Fibroblast of villous mesenchyme (primary cell): ENCODE results near the gene ZNF143. TPM values are rescaled to one million over a fixed set of nuclear protein-coding genes. Genes with fewer than 3 reads are reported as not detected.

ENCODE experiments used
- DNase-seq: peaks from one replicate; pipeline ENCODE4 v3.0.0-alpha.2; 2010; ENCODE audit warnings: low read depth
- H3K4me3 ChIP-seq: 2 replicates; pipeline ENCODE4 v1.5.1; 2011; ENCODE audit warnings: low read depth, mild to moderate bottlenecking, low read length
- total RNA-seq: library from RNA; depleted of rRNA; stranded (reverse); fragments of >200 nt; gene quantifications from 2 replicates; pipeline ENCODE4 v1.2.3, GENCODE V29; 2012
- TF ChIP-seq, protein P1 (sequence below): IDR thresholded peaks from 2 replicates; pipeline ENCODE4 v1.5.1; 2012; ENCODE audit warnings: low read depth, mild to moderate bottlenecking, low read length; ENCODE audit not compliant: insufficient read depth

ZNF143 gene
- total RNA-seq, 1 donor = 25.9 TPM

DNA sequence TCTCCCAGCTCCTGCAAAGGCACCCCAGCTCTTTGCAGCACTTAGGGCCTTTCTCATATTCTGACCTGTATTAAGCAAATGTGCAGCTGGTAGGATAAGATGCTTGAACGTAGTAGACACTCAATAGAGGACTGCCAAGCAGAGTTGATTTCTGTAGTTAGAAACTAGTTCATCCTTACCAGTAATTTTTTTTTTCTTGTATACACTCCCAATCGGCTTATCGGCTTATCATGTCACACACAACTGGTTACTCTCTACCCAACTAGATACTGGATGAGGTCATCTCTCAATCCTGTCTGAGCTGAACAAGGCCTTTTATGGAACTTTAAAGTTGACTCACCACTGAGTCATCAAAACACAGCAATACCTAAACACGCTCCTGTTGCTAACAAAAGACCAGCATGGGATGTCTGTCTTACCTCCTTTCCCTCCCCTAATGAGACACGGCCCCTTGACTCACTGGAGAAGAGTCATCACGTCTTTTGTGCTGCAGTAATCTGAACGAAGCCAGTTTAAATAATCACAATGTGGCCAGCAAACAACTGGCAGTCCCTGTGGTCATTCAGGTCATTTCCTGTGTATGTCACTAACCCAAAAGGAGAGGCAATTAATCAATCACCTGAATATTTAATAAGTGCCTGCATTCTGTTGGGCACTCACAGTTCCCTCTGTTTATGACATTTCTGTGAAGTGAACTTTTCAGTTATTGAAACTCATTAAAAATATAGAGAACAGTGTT is 105.2 kb downstream of the ZNF143 start:
- peak; percentile 100 for DNase-seq

DNA sequence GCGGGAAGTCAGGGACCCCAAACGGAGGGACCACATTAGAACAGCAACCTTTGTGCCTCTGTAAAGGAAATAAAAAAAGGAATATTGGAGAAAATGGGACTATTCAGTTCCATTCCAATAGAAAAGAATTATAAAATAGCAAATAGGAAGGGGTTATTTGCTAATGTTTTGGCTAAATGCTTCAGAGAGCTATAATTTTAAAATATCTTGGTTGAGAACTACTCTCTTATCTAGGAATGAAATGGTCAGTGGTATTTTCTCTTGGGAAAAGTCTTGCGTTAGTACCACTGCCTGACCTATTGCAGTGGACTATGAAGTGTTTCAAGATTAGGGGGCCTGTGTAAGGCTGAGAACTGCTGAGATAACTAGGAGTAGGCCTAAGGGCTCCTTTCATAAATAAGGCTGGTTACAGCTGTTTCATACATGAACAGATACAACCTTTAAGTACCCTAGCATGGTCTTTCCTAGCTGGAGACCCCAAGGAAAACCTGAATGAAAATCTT is 105.8 kb downstream of the ZNF143 start:
- TF ChIP-seq, protein P1, sequence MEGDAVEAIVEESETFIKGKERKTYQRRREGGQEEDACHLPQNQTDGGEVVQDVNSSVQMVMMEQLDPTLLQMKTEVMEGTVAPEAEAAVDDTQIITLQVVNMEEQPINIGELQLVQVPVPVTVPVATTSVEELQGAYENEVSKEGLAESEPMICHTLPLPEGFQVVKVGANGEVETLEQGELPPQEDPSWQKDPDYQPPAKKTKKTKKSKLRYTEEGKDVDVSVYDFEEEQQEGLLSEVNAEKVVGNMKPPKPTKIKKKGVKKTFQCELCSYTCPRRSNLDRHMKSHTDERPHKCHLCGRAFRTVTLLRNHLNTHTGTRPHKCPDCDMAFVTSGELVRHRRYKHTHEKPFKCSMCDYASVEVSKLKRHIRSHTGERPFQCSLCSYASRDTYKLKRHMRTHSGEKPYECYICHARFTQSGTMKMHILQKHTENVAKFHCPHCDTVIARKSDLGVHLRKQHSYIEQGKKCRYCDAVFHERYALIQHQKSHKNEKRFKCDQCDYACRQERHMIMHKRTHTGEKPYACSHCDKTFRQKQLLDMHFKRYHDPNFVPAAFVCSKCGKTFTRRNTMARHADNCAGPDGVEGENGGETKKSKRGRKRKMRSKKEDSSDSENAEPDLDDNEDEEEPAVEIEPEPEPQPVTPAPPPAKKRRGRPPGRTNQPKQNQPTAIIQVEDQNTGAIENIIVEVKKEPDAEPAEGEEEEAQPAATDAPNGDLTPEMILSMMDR = no peak
- H3K4me3 ChIP-seq = no peak overlapping the region
- DNase-seq = peak; percentile 97

More for the DNA sequence above, 105.2 kb downstream of the ZNF143 start:
- TF ChIP-seq, protein P1 = no peak
- no peak overlapping the region for H3K4me3 ChIP-seq

DNA sequence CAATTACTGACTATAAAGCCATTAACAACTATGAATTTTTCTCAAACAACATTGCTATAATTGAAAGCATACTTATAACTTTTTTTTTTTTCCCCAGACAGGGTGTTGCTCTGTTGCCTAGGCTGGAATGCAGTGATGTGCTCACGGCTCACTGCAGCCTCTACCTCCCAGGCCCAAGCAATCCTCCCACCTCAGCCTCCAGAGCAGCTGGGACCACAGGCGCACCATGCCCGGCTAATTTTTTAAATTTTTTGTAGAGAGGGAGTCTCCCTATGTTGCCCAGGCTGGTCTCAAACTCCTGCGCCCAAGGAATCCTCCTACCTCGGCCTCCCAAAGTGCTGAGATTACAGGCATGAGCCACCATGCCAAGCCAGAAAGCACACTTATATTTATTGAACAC is 106.6 kb downstream of the ZNF143 start:
- DNase-seq = no peak
- TF ChIP-seq, protein P1 = no peak
- H3K4me3 ChIP-seq = no peak overlapping the region

DNA sequence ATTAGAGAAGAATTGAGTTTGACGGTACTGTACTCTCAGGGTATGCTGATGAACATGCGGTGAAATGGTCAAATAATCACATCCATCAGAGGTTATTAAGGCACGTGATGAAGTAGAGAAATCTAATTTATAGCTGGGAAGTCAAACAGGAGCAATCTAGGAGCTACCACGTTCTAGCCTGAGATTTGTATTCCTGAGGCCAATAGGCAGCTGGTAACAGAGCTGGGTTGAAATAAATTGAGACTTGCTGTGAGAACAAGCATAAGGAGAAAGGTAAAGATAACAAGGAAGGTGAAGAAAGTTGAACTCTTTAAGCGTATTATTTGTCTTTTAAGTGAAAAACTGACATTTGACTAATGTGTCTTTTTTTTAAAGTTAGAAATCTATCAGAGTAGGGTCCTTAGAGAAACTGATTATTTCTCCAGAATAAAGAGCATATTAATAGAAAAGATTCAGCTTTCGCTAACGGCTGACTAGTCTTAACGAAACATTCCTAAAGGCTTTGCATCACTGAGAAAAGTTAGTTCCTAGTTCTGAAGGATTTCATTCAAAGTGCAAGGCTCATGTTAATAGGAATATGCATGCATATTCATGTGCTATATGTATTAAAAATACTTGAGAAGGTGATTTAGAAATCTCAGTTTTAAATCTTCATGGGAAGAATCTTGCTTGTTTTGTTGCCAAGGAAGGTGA is 107.5 kb downstream of the ZNF143 start:
- TF ChIP-seq, protein P1 = no peak
- DNase-seq = no peak
- H3K4me3 ChIP-seq = no peak overlapping the region

DNA sequence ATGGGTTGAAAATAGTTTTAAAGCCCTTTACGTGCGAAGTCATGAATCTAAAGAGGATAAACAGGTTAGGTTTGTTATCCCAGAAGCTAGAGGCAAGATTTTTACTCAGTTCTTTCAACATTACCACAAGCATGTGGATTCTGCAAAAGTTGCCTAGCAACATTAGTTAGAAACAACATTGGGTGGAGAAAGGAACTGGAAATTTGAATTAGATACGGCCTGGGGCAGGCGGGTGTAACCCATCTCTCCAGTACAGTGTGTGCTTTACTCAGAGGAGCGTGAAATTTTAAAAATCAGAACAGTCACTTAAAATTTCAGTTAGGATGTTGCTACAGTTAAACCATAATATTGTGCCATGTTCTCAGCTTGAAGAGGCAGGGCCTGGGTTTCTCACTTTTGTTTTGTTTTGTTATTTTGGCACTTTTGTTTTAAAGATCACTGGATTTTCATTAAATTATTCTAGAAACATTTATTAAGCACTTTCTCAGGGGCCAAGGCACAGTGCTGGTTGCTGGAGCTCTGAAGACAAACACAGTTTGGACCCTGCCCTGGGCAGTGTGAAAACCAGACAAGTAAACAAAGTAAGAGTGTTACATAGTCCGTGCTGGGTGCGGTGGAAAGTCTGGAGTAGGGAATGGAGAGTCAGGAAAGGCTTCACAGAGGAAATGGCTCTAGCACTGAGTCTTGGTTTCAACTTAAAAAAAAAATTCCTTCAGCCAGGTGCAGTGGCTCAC is 108.2 kb downstream of the ZNF143 start:
- TF ChIP-seq, protein P1 = no peak
- H3K4me3 ChIP-seq = peak overlapping the region; percentile 29
- DNase-seq = peak; percentile 94

DNA sequence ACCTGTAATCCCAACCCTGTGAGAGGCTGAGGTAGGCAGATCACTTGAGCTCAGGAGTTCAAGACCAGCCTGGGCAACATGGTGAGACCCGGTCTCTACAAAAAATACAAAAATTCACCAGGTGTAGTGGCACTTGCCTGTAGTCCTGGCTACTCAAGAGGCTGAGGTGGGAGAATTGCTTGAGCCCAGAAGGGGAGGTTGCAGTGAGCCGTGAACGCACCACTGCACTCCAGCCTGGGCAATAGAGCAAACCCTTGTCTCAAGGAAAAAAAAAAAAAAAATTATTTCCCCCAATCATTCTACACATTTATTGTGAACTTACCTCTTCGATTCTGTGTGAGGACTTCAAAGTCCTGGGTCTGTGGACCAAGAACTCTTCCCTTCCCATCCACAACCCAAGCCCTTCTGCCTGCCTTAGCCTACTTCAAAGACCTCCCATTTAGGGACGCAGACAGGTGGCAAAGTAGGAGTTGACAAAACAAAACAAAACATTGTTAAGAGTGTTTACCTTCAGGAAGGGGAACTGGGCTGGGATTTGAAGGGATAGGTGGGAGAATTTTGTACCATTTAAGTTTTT is 108.9 kb downstream of the ZNF143 start:
- DNase-seq = no peak
- TF ChIP-seq, protein P1 = no peak
- H3K4me3 ChIP-seq = no peak overlapping the region
